ENCODE results near the gene METAP2. TPM values are rescaled to one million over a fixed set of nuclear protein-coding genes. Genes with fewer than 3 reads are reported as not detected.

Gene METAP2
- total RNA-seq, 4 donors from 2014 or later = 58.8 to 83.0 (median 62.4) TPM

GRCh38 chr12:95511977-95512376, 38.0 kb downstream of the METAP2 start:
- in situ Hi-C loops (cut with MboI; ENCODE audit: low sequenced_read_pairs in 4 of 4) = no loop called here
- no peaks in the 10 kb centered on the region for H3K9me3 ChIP-seq
- no peak overlapping the region for H3K27ac ChIP-seq
- TF ChIP-seq CTCF (IDR thresholded peaks at IDR 0.05 in 4 of 5, conservative IDR thresholded peaks at IDR 0.05 in 1 of 5) = no peak
- no peak for TF ChIP-seq POLR2A (IDR thresholded peaks at IDR 0.05)
- no peak overlapping the region for H3K4me3 ChIP-seq
- peaks cover 8 to 70% of the 10 kb centered on the region in 2 donors for H3K36me3 ChIP-seq
- DNase-seq (no peak), ATAC-seq (no peak)
- H3K27me3 ChIP-seq = no peaks in the 10 kb centered on the region
- peaks cover 0 to 7% of the 10 kb centered on the region in 2 donors for H3K4me1 ChIP-seq
- intact Hi-C loops (cut with DNase I; ENCODE audit: low total_unique reads) = no loop called here

- DNase-seq (no peak), ATAC-seq (no peak)
- in situ Hi-C loops (cut with MboI; ENCODE audit: low sequenced_read_pairs in 4 of 4) = no loop called here
- TF ChIP-seq POLR2A (IDR thresholded peaks at IDR 0.05) (no peak), CTCF (IDR thresholded peaks at IDR 0.05 in 4 of 5, conservative IDR thresholded peaks at IDR 0.05 in 1 of 5) (no peak)
- Histone ChIP-seq H3K36me3 (peaks cover 8 to 56% of the 10 kb centered on the region in 2 donors), H3K27me3 (no peaks in the 10 kb centered on the region), H3K4me3 (no peak overlapping the region), H3K4me1 (peaks cover 0 to 7% of the 10 kb centered on the region in 2 donors), H3K9me3 (no peaks in the 10 kb centered on the region), H3K27ac (no peak overlapping the region)
- intact Hi-C loops (cut with DNase I; ENCODE audit: low total_unique reads) = no loop called here
Measured at GRCh38 chr12:95513599-95513998, 39.6 kb downstream of the METAP2 start.

GRCh38 chr12:95515197-95515596, 41.2 kb downstream of the METAP2 start:
- Histone ChIP-seq H3K4me1 (peaks cover 0 to 7% of the 10 kb centered on the region in 2 donors), H3K27me3 (no peaks in the 10 kb centered on the region), H3K9me3 (no peaks in the 10 kb centered on the region), H3K4me3 (no peak overlapping the region), H3K36me3 (peaks cover 8 to 52% of the 10 kb centered on the region in 2 donors), H3K27ac (no peak overlapping the region)
- in situ Hi-C loops (cut with MboI; ENCODE audit: low sequenced_read_pairs in 4 of 4) (no loop called here), intact Hi-C loops (cut with DNase I; ENCODE audit: low total_unique reads) (no loop called here)
- TF ChIP-seq CTCF (IDR thresholded peaks at IDR 0.05 in 4 of 5, conservative IDR thresholded peaks at IDR 0.05 in 1 of 5) (no peak), POLR2A (IDR thresholded peaks at IDR 0.05) (no peak)
- DNase-seq = no peak
- no peak for ATAC-seq

- no peak overlapping the region for H3K27ac ChIP-seq
- DNase-seq (no peak), ATAC-seq (no peak)
- in situ Hi-C loops (cut with MboI; ENCODE audit: low sequenced_read_pairs in 4 of 4) = no loop called here
- H3K27me3 ChIP-seq = no peaks in the 10 kb centered on the region
- peaks cover 8 to 39% of the 10 kb centered on the region in 2 donors for H3K36me3 ChIP-seq
- no peak overlapping the region for H3K4me3 ChIP-seq
- no peaks in the 10 kb centered on the region for H3K4me1 ChIP-seq
- TF ChIP-seq POLR2A (IDR thresholded peaks at IDR 0.05) (no peak), CTCF (IDR thresholded peaks at IDR 0.05 in 4 of 5, conservative IDR thresholded peaks at IDR 0.05 in 1 of 5) (no peak)
- H3K9me3 ChIP-seq = no peaks in the 10 kb centered on the region
- intact Hi-C loops (cut with DNase I; ENCODE audit: low total_unique reads) = no loop called here
Measured at GRCh38 chr12:95516757-95517156, 42.8 kb downstream of the METAP2 start.

GRCh38 chr12:95517246-95517645, 43.3 kb downstream of the METAP2 start:
- H3K27ac ChIP-seq = no peak overlapping the region
- peaks cover 8 to 34% of the 10 kb centered on the region in 2 donors for H3K36me3 ChIP-seq
- no peak overlapping the region for H3K4me3 ChIP-seq
- TF ChIP-seq CTCF (IDR thresholded peaks at IDR 0.05 in 4 of 5, conservative IDR thresholded peaks at IDR 0.05 in 1 of 5) = no peak
- TF ChIP-seq POLR2A (IDR thresholded peaks at IDR 0.05) = no peak
- no peak for ATAC-seq
- in situ Hi-C loops (cut with MboI; ENCODE audit: low sequenced_read_pairs in 4 of 4) = no loop called here
- H3K27me3 ChIP-seq = no peaks in the 10 kb centered on the region
- H3K4me1 ChIP-seq = no peaks in the 10 kb centered on the region
- no peak for DNase-seq
- no peaks in the 10 kb centered on the region for H3K9me3 ChIP-seq
- intact Hi-C loops (cut with DNase I; ENCODE audit: low total_unique reads) = no loop called here
